ELR (cell line): ENCODE results near the gene EME2.
A peak's percentile ranks its signal among the peaks of the same experiment; 100 is the strongest.

Experiments
- DNase-seq: peaks from one replicate; pipeline ENCODE4 v3.0.0-alpha.2; 2015; ENCODE audit warnings: low read depth

Gene EME2

DNA sequence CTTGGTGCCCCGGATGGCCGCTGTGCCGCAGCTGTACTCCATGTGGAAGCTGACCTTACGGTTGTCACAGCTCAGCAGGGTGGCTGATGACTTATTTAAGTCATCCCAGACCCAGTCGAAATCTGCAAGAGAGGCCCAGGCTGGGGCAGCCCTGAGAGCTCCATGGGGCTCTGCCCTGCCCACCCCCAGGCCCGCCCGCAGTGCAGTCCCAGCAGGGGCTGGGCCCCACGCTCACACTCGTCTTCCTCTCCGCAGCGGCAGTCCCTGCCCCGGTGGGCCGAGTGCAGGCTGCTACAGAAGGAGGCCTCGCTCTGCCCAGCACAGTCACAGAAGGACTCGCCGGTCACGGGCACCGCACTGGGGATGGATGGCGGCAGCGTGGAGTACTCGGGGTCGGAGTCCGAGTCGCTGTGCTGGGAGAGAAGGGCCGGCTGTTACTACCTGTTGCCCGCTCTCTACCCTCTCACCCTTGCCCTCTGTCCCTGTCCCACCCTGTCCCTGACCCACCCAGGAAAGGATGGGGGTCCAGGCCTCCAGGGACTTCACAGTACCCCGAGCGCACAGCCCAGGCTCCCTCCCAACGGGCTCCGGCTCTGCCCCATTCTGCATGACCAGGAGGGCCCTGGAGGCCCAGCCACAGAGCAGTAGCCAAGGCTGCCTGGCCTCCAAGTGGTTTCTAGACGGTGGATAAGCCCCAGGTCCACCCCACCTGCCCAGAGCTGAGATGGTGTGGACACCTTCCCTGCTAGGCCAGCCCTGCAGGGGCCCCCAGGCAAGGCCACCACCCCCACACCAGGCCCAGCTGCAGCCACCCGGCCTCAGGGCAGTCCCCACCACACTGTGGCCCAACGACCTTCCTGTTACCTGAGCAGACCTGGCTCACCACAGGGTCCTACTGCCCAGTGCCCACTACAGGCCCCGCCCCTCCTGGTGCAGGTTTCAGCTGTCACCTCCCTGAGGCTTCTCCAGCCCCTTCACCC lies 5.9 kb downstream of the EME2 start:
- DNase-seq: no peak

DNA sequence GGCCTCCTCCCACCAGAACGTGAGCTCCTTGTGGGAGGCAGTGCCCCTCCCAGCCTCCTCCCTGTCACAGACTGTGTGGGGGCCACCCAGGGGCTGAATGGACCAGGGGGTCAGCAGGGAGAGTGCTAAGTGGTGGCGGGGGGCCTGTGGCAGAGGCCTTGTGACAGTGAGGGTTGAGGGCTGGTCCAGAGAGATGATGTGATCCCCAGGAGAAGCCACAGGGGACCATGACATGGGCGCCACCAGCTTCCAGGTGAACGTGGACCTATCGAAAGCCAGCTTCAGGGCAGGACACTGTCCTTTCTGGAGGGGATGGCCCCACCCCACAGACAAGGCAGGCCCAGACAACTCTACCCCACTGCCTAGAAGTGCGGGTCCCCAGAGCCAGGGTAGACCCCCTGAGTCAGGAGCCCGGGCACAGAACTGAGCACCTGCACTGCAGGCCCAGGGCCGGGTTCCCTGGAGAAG lies 6.7 kb downstream of the EME2 start:
- DNase-seq: no peak

DNA sequence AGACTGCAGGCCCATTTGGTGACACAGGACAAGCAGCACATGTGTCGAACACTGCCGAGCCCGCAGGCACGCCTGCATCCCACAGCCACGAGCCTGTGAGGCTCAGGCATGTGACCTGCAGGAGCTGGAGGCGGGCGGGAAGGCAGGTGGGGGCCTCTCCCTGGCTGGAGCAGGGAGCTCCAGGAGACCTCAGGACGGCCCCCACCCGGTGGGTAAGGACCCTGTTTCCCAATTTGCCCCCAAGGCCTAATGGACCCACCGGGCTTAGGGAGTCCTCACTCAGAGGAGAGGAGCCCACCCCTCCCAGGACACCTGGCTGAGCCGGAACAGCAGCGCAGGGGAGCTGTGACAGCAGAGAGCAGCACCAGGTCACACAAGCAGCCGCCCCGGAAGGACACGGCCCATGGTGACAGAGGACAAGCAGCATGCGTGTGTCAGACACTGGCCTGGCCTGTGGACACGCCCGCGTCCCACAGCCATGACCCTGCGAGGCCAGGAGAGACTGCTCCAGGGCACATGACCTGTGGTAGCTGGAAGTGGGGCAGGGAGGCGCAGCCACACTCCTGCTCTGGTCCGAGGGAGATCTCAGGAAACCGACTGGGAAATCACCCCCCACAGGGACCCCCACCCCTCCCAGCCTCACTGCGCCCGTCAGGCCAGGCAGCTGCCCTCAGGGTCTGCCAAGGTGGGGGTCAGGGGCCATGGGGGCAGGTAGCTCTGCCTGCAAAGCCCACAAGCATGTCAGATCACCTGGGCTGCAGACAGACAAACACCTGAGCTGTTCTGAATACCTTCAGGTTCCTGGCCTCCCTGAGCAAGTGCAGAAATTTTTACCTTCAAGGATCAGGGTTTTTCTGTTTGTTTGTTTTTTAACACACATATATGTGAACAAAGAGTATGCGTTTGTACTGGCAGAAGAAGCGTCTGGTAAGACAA lies 7.4 kb downstream of the EME2 start:
- no peak for DNase-seq

DNA sequence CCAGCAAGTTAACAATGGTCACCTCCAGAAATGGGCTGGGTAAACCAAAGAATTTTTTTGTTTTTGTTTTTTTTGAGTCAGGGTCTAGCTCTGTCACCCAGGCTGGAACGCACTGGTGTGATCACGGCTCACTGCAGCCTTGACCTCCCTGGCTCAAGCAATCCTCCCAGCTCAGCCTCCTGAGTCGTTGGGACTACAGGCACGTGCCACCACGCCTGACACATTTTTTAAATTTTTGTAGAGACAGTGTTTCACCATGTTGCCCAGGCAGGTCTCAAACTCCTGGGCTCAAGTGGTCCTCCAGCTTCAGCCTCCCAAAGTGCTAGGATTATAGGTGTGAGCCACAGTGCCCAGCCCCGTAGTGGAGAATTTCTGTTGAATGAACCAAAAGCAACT lies 8.1 kb downstream of the EME2 start:
- DNase-seq: no peak

DNA sequence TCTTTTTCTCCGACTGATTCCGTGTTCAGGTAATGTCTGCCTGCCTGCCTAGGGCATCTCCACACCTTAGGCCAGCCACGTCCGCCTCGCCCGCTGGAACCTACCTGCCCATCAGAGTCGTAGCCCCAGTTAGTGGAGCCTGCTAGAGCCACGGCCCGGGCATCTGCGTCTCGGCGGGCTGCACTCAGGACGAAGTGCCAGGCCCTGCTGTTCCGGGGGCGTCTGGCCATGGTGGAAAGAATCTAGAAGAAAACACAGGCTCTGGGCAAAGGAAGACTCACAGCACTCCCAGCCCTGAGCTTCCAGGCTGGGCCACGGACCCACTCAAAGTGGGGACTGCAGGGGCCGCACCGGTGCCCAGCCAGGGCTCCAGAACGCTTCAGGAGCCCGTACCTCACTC lies 8.6 kb downstream of the EME2 start:
- no peak for DNase-seq

DNA sequence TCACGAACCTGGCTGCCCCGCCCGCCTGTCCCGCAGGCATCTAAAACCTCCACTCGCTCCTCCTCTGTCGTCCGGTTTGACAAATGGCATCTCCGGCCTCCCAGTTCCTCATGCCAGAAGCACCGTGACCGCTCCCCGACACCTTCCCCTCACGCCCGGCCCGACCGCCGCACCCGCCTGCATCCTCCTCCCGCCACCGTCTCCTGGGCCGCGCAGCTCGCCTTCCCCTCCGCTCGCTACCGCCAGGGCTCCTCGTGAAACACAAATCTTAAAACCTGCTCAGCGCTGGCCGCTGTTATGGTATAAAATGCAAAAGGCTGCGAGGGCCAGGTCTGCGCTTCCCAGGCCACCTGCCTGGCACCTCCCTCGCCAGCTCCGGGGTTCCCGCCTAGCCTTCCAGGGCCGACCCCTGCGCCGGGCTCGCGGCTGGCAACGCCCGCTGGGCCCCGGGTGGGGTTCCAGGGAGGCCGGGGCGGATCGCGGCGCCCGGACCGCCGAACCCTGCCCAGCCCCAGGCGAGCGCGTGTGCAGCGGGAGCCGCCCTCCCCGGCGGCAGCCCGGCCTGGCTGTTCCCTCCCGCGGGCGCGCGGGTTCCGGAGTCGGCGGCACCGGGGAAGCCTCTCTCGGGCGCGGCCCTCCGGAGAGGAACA lies 9.3 kb downstream of the EME2 start:
- peak; percentile 41 for DNase-seq

DNA sequence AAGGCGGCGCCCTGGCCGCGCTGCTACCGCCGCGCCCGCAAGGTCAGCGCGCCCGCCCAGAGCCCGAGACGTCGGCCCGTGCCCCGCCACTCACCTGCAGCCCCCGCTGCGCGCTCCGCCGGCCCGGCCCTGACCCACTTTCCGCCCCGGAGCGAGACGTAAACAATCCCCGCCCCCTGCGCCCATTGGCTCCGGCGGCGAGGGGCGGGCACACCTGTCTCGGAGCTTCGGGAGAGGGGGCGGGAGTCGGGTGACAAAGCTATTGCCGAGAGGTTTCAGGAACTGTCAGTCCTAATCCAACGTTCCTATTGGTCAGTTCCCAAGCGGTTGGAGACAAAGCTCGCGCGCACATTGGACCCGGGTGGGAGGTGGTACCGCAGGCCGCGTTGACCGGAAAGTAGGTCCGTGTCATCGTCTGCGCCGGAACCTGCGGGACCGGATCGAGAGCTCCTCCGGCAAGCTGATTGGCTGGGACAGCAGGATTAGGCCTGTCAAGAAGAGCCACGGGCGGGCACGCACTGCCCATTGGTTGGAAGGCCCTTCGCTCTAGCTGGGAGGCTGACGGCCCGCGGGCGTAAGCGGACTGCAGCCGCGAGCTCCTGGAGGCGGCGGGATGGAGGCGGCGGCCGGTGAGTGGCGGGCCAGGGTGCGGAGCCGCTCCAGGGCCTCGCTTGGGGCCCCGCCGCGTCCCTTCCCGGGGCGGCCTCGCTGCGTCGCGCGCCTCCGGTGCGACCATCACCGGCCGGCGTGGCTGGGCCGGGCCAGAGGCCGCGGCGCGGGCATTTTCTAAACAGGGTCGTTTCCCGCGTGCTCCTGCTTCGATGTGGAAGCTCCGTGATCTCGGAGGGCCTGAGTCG lies 10.0 kb downstream of the EME2 start, which contains the start of the genes NUBP2 and SPSB3:
NUBP2 (plus strand) TSS at position 553 of the 857 bp plus-strand sequence; CDS start at position 614, 61 bp downstream.
SPSB3 (minus strand) TSS at position 164 of the 857 bp plus-strand sequence. CDS start 1,088 bp downstream, outside the sequence.
- DNase-seq: peak; percentile 100

DNA sequence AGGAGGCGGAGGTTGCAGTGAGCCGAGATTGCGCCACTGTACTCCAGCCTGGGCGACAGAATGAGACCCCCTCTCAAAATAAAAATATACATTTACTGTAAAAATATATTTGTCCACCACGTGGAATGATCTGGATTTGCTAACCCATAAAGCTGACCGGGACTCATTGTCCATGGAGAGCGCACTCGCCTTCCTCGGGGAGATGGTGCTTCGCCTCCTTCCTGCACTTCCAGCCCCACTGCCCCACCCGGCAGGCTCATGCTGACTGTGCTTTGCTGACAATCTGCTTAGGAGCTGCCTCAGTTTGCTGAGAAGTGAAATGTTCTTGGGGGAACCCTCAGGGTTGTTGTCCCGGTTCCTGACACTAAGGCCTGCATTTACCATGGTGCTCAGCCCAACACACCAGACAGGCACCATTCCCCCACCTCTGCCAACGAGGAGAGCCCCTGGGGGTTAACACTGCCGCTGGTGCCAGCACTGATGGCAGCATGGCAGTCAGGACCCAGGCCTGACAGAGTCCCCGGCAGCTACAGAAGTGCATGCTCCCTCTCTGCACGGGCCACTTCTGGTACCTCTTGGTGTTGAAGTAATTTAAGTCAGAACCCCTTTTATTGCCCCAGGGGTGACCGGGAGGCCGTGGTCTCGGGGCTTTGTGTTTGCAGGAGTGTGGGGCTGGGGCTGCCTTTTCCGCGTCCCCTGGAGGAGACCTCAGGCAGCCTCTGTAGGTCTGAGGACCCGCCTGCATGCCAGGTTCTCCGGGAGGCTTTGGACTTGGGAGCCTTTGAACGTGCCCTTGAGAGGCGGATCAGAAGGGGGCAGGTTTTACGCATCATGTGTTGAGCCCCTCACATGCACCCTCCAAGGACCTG lies 12.6 kb downstream of the EME2 start:
- DNase-seq: no peak

DNA sequence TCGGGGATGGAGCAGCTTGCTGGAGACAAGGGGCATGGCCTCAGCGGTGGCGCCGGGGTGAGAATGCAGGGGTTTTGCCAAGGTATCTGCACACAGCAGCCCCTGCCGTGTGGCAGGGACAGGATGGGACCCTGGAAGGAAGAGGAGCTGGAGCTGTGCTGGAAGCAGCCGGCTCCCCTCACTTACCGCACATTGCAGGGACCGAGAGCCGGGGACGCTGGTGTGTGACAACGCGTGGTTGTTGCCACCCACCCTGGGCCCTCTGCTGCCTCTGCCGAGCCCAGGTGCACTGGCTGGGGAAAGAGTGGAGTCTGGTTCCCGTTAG lies 13.2 kb downstream of the EME2 start:
- no peak for DNase-seq

DNA sequence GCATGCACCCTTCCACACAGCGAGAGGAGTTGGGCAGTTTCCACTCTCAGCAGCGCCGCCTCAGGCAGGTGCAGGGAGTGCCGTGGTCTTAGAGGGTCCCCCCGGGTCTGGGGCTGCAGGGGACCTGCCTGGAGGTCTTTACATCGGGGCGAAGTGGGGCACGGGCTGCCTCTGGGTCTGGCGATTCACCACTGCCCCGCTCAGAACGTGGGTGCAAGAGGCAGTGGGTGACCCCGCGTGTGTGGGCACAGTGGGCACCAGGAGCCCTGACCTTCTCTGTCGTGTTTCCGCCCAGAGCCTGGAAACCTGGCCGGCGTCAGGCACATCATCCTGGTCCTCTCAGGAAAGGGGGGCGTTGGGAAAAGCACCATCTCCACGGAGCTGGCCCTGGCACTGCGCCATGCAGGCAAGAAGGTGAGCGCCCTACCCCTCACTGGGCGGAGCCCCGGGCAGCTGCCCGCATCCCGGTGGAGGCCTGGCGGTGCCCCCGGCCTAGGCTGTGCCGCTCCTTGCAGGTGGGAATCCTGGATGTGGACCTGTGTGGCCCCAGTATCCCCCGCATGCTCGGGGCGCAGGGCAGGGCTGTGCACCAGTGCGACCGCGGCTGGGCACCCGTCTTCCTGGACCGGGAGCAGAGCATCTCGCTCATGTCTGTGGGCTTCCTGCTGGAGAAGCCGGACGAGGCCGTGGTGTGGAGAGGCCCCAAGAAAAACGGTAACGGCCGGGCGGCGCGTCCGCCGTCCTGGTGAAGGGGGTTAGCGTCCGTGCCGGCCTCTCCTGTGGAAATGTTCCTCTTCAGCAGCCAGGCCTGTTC lies 13.8 kb downstream of the EME2 start:
- no peak for DNase-seq

DNA sequence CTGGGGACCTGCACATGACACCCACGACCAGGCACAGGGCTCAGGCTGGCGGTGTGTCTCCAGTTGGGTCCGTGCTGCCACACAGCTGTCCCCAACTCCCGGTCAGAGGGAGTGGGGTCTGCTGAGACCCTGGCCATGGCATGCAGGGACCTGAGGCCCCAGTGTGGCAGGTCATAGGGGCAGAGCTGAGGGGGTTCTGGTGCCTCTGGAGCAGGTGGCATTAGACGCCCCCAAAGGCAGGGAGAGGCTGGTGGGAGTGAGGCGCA lies 14.4 kb downstream of the EME2 start:
- DNase-seq: no peak

DNA sequence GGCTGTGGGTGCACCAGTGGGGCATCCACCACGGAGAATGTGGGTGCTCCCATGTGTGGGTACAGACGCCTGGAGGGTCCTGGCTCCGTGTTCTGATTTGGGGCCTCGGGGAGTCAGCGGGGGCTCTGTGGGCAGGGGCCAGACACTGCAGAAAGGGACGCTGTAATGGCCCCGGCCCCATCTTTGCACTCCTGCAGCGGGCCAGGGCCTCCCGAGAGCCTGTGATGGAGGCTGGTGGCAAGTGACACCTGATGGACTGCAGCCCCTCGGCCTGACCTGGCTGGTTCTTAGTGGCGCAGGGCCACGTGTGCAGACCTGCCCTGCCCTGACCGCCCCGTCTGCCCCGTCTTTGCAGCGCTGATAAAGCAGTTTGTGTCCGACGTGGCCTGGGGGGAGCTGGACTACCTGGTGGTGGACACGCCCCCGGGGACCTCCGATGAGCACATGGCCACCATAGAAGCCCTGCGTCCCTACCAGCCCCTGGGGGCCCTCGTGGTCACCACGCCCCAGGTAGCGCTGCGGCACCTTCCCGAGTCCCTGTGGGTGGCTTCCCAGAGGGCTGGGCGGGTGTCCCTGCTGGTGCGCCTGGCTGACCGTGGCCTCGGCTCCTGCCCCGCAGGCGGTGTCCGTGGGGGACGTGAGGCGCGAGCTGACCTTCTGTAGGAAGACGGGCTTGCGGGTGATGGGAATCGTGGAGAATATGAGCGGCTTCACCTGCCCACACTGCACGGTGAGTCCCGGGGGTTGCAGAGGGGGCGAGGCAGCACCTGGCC lies 14.9 kb downstream of the EME2 start:
- no peak for DNase-seq

DNA sequence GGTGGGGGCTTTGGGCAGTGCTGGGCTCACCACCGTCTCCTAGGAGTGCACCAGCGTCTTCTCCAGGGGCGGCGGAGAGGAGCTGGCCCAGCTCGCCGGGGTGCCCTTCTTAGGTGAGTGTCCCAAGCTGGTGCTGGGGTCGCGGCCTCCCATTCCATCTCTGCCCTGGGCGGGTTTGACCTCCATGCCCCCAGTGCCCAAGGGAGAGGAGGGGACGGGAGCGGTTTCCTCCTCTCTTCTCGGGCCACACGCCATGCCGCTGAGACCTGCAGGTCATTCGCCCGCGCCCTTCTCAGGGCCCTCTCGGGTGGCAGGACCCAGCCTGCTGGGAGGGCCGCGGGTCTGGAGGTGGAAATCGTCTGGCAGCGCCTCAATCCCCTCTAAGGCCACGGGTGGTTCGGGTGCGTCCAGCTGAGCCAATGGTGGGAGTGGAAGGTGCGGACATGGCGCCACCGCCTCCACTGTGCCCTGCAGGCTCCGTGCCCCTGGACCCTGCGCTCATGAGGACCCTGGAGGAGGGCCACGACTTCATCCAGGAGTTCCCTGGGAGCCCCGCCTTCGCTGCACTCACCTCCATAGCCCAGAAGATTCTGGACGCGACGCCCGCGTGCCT lies 15.6 kb downstream of the EME2 start:
- no peak for DNase-seq

DNA sequence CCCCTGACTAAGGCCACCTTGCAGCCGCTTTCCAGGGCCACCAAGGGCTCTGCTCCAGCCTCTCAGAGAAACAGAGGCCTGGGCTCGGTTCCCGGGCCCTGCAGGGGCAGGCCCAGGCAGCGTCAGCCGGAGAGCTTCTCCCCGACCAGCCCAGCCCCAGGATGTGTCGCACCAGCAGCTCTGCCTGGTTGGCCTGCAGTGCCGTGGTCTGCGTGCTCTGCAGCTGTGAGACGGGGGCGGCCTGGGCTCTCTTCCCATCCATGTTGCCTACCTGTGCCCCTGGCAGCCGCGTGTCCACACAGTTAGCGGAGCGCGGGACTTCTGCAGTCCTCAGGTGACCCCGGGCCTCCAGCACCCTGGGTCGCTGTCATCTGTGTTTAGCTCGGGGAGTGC lies 16.1 kb downstream of the EME2 start:
- no peak for DNase-seq

DNA sequence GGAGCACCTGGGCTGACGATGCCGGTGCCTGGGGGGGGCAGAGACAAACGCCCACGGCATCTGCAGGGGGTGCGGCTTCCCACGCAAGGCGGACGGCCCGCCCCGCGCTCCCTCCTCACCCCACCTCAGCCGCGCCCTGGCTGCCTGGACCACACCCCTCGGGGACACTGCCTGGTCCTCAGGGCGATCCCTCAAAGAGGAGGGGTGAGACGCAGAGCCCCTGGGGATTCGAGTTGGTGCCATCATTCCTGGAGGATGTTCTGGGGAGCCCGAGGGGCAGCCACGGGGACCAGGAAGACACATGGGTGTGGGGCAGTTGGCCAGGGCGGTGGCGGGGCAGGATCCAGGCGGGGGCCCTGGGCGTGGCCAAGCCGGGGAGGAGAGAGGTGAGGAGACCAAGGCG lies 17.0 kb downstream of the EME2 start:
- DNase-seq: no peak

DNA sequence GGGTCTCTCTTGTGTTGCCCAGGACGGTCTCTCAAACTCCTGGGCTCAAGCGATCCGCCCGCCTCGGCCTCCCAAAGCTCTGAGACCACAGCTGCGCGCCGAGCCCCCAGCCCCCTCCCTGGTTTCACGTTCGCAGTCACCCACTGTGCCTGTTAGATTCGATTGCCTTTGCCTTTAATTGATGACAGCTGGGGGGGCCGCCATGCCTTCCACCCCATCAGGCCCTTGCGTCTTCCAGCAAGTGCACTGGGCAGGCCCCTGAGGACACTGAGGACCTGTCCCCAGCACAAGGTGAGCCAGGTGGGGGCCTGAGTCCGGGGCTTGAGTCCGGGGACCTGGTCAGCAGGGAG lies 17.6 kb downstream of the EME2 start:
- no peak for DNase-seq

DNA sequence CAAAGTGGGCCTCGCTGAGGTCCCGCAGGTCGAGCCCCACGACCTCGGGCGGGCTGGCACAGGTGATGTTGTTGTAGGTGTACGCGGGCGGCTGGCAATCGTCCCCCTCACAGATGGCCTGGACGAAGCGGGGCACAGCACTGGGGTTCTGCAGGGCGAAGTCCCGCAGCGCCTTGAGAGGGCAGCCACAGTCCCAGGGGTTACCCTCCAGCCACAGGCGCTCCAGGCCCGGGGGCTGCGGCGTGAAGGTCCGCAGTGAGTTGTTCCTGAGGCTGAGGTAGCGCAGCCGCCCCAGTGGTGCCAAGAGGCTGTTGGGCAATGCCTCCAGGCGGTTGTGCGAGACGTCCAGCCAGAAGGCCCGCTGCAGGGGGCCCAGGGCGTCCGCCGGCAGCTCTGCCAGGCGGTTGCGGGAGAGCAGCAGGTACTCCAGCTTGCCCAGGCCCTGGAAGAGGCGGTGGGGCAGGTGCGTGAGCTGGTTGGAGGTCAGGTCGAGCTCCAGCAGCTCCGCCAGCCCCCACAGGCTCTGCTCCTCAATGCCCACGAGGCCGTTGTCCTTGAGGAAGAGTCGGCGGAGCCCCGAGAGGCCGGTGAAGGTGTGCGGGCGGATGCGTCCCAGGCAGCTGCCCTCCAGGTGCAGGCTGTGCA lies 18.1 kb downstream of the EME2 start:
- DNase-seq: no peak
